Measurements from ENCODE around the gene TRPM2.

DNA sequence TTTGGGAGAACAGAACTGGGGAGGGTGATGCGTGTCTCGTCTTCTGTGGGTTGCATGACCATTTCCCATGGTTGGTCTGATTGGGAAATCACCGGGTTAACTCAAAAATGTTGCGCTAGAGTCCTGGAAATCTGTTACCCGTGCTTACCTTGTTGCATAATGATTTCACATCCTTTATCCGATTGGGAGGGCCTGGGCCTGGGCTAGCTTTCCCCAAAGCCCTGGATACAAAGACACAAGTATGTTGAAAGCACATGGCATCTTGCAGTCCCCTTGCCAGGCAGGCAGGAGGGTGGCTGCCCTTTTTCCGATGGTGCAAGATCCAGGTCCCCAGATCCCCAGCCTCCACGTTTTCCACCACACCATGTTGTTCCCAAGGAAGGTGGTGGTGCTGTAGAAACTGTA is 582 bp downstream of the TRPM2 start:
- TF ChIP-seq, protein P1, sequence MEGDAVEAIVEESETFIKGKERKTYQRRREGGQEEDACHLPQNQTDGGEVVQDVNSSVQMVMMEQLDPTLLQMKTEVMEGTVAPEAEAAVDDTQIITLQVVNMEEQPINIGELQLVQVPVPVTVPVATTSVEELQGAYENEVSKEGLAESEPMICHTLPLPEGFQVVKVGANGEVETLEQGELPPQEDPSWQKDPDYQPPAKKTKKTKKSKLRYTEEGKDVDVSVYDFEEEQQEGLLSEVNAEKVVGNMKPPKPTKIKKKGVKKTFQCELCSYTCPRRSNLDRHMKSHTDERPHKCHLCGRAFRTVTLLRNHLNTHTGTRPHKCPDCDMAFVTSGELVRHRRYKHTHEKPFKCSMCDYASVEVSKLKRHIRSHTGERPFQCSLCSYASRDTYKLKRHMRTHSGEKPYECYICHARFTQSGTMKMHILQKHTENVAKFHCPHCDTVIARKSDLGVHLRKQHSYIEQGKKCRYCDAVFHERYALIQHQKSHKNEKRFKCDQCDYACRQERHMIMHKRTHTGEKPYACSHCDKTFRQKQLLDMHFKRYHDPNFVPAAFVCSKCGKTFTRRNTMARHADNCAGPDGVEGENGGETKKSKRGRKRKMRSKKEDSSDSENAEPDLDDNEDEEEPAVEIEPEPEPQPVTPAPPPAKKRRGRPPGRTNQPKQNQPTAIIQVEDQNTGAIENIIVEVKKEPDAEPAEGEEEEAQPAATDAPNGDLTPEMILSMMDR (IDR thresholded peaks at IDR 0.05) = no peak
- TF ChIP-seq POLR2A (IDR thresholded peaks at IDR 0.05; ENCODE audit: low read depth) (no peak), POLR2AphosphoS5 (IDR thresholded peaks at IDR 0.05) (no peak)
